ENCODE measurements around the gene AVEN.

DNA sequence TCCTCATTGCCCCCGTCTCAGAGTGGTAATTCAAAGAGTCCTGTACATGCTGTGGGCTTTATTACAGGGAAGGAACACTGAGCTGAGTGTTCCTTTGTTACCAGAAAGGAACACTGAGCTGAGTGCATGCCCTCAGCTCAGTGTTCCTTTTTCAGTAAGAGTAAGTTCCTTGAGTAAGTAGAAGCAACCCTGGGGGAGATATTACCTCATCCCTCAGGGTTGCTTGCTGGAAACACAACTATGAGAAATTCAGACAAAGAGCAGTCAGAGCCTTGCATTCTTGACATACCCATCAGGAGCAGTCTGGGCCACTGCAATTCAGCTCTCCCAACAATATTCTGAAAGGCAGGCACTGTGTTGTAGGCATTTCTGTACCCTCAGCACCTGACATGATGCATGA is 53.7 kb downstream of the AVEN start:
- no peak for TF ChIP-seq GATA2 (IDR thresholded peaks at IDR 0.05; ENCODE audit: low read depth, low read length)
- no peak for TF ChIP-seq GATA3 (IDR thresholded peaks at IDR 0.05; ENCODE audit: low read depth, low read length)
